B cell (primary cell): Measurements from ENCODE around the gene NEGR1.

Experiments used
- EZH2 ChIP-seq: IDR thresholded peaks from 2 replicates; pipeline ENCODE4 v1.6.1; 2012; ENCODE audit warnings: borderline replicate concordance, low read depth, mild to moderate bottlenecking, moderate library complexity, low read length; ENCODE audit not compliant: insufficient read depth, poor library complexity, severe bottlenecking
- TF ChIP-seq, protein P1 (sequence below): fragments of 200-600 bp; IDR thresholded peaks from one replicate; pipeline ENCODE4 v1.8.0; 2022; ENCODE audit warnings: antibody characterized with exemption, mild to moderate bottlenecking

DNA sequence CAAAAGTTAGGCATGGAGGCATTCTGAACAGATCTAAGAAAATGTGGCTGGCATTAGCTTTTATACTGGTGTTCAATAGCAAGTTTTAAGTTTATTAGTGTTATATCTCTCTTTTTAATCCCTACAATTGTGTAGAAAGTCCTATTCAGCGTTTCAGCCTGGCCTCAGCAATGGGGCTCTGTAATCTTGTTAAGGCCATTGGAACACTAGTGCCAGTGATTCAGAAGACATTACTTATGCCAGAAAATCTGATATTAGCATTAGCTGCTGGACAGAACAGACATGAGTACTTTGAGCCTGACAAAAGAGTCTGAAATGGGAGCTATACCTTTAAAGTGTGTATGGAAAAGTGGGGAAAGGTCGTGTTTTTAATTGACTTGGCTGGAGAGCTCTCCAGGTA lies 167.0 kb downstream of the NEGR1 start:
- TF ChIP-seq, protein P1, sequence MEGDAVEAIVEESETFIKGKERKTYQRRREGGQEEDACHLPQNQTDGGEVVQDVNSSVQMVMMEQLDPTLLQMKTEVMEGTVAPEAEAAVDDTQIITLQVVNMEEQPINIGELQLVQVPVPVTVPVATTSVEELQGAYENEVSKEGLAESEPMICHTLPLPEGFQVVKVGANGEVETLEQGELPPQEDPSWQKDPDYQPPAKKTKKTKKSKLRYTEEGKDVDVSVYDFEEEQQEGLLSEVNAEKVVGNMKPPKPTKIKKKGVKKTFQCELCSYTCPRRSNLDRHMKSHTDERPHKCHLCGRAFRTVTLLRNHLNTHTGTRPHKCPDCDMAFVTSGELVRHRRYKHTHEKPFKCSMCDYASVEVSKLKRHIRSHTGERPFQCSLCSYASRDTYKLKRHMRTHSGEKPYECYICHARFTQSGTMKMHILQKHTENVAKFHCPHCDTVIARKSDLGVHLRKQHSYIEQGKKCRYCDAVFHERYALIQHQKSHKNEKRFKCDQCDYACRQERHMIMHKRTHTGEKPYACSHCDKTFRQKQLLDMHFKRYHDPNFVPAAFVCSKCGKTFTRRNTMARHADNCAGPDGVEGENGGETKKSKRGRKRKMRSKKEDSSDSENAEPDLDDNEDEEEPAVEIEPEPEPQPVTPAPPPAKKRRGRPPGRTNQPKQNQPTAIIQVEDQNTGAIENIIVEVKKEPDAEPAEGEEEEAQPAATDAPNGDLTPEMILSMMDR, result no peak
- no peak for TF ChIP-seq EZH2
